Measurements from ENCODE around the gene CYP46A1. TPM values are rescaled to one million over a fixed set of nuclear protein-coding genes. Genes with fewer than 3 reads are reported as not detected.

Gene CYP46A1
- total RNA-seq, 2 experiments from 2014 or later, result 0.11 to 0.22 TPM

GRCh38 chr14:99747167-99747566 is 63.1 kb downstream of the CYP46A1 start:
- Mint-ChIP-seq H3K27me3 (peaks cover 11% of the 10 kb centered on the region), H3K4me1 (ENCODE audit: low read depth) (peaks cover 19% of the 10 kb centered on the region), H3K9me3 (no peaks in the 10 kb centered on the region), H3K36me3 (ENCODE audit: low read depth) (no peaks in the 10 kb centered on the region), H3K4me3 (no peak overlapping the region), H3K27ac (no peak overlapping the region)
- Histone ChIP-seq H3K27me3 (ENCODE audit: control insufficient read depth in 1 of 2, insufficient read depth in 2 of 2, low read length in 2 of 2) (peaks cover 3 to 16% of the 10 kb centered on the region in 2 experiments), H3K4me3 (ENCODE audit: low read length) (no peak overlapping the region), H3K36me3 (ENCODE audit: insufficient read depth, low read length) (no peaks in the 10 kb centered on the region), H3K9me3 (ENCODE audit: control insufficient read depth in 1 of 2, insufficient read depth in 1 of 2, low read length in 2 of 2) (no peaks in the 10 kb centered on the region), H3K27ac (ENCODE audit: low read depth in 1 of 2, low read length in 2 of 2) (no peak overlapping the region), H3K4me1 (ENCODE audit: insufficient read depth, low read length) (peaks cover 13% of the 10 kb centered on the region)
- POLR2A ChIA-PET, result no interaction called here
- ATAC-seq (ENCODE audit: poor library complexity) (no peak), DNase-seq (no peak)
- CTCF ChIA-PET, result no interaction called here
- intact Hi-C loops (cut with DNase I, micrococcal nuclease), result no loop called here
- no peak for TF ChIP-seq CTCF (IDR thresholded peaks at IDR 0.05)

GRCh38 chr14:99747582-99748330 is 63.7 kb downstream of the CYP46A1 start:
- no peaks in the 10 kb centered on the region for H3K9me3 Mint-ChIP-seq
- Histone ChIP-seq H3K36me3 (ENCODE audit: insufficient read depth, low read length) (no peaks in the 10 kb centered on the region), H3K27me3 (ENCODE audit: control insufficient read depth in 1 of 2, insufficient read depth in 2 of 2, low read length in 2 of 2) (peaks cover 9 to 22% of the 10 kb centered on the region in 2 experiments), H3K4me1 (ENCODE audit: insufficient read depth, low read length) (peaks cover 17% of the 10 kb centered on the region), H3K9me3 (ENCODE audit: control insufficient read depth in 1 of 2, insufficient read depth in 1 of 2, low read length in 2 of 2) (no peaks in the 10 kb centered on the region), H3K27ac (ENCODE audit: low read depth in 1 of 2, low read length in 2 of 2) (no peak overlapping the region), H3K4me3 (ENCODE audit: low read length) (no peak overlapping the region)
- H3K36me3 Mint-ChIP-seq (ENCODE audit: low read depth), result no peaks in the 10 kb centered on the region
- peaks cover 19% of the 10 kb centered on the region for H3K4me1 Mint-ChIP-seq (ENCODE audit: low read depth)
- ATAC-seq (ENCODE audit: poor library complexity), result no peak
- intact Hi-C loops (cut with DNase I, micrococcal nuclease), result no loop called here
- POLR2A ChIA-PET, result no interaction called here
- no peak overlapping the region for H3K27ac Mint-ChIP-seq
- H3K27me3 Mint-ChIP-seq, result peaks cover 17% of the 10 kb centered on the region
- DNase-seq, result no peak
- no peak for TF ChIP-seq CTCF (IDR thresholded peaks at IDR 0.05)
- CTCF ChIA-PET, result no interaction called here
- no peak overlapping the region for H3K4me3 Mint-ChIP-seq

- ChIA-PET CTCF (no interaction called here), POLR2A (no interaction called here)
- H3K36me3 ChIP-seq (ENCODE audit: insufficient read depth, low read length), result no peaks in the 10 kb centered on the region
- peaks cover 14 to 26% of the 10 kb centered on the region in 2 experiments for H3K27me3 ChIP-seq (ENCODE audit: control insufficient read depth in 1 of 2, insufficient read depth in 2 of 2, low read length in 2 of 2)
- no peak overlapping the region for H3K27ac ChIP-seq (ENCODE audit: low read depth in 1 of 2, low read length in 2 of 2)
- Mint-ChIP-seq H3K4me1 (ENCODE audit: low read depth) (peaks cover 23% of the 10 kb centered on the region), H3K36me3 (ENCODE audit: low read depth) (no peaks in the 10 kb centered on the region), H3K27me3 (peaks cover 23% of the 10 kb centered on the region), H3K4me3 (no peak overlapping the region), H3K27ac (no peak overlapping the region), H3K9me3 (no peaks in the 10 kb centered on the region)
- intact Hi-C loops (cut with DNase I, micrococcal nuclease), result no loop called here
- peaks cover 21% of the 10 kb centered on the region for H3K4me1 ChIP-seq (ENCODE audit: insufficient read depth, low read length)
- no peak overlapping the region for H3K4me3 ChIP-seq (ENCODE audit: low read length)
- H3K9me3 ChIP-seq (ENCODE audit: control insufficient read depth in 1 of 2, insufficient read depth in 1 of 2, low read length in 2 of 2), result peaks cover 0 to 5% of the 10 kb centered on the region in 2 experiments
- ATAC-seq (ENCODE audit: poor library complexity) (no peak), DNase-seq (no peak)
- no peak for TF ChIP-seq CTCF (IDR thresholded peaks at IDR 0.05)
Observed at GRCh38 chr14:99748529-99748928, 64.4 kb downstream of the CYP46A1 start.

Measured in CD4-positive, alpha-beta T cell (primary cell).